Activated gamma-delta T cell treated with anti-CD3 and anti-CD28 coated beads, Interleukin-2, amount 50 U/mL, for 16 hours (primary cell): ENCODE data around the gene TAGLN2.
A peak's percentile ranks its signal among the peaks of the same experiment; 100 is the strongest.
"Not testable (repeated sequence)": the region's sequence is repeated elsewhere in the genome, so short reads cannot be mapped to it uniquely, and the experiment has no call there.

Experiments
- DNase-seq: peaks from one replicate; pipeline ENCODE4 v3.0.0-alpha.2; 2020; ENCODE audit warnings: low read depth

The TAGLN2 gene

DNA sequence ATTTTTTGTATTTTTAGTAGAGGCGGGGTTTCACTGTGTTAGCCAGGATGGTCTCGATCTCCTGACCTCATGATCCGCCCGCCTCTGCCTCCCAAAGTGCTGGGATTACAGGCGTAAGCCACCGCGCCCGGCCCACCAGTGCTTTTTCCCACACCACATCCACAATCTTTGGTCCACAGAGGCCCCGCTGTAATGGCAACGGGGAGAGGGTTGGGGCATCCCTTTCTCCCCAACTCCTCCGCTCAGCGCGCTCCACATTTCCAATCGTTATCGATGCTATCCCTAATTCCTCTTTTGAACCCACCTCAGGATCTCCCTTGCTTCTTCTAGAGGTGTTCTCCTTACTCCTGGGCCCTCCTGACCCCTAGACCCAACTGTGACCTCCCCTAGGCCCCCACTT, 25.7 kb downstream of the TAGLN2 start:
- not testable (repeated sequence) for DNase-seq

GRCh38 chr1:159898527-159898926, 26.8 kb downstream of the TAGLN2 start:
- DNase-seq: no peak

DNA sequence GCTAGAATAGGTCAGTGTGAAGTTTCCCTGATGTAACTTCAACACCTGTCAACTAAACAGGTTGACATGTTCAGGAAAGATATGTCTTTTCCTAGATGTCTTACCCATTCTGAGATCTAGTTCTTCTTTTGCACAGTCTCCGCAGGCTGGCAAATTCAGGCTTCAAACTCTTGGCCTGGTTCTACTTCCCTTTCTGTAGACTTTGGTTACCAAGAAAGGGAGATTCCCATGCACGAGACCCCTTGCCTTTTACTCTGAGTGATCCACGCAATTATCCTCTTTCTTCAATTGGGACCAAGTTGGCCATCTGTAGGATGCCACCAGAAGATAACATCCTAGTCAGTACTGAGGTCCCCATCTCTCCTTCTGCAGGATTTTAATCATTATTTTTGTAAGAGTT, 27.3 kb downstream of the TAGLN2 start:
- no peak for DNase-seq

DNA sequence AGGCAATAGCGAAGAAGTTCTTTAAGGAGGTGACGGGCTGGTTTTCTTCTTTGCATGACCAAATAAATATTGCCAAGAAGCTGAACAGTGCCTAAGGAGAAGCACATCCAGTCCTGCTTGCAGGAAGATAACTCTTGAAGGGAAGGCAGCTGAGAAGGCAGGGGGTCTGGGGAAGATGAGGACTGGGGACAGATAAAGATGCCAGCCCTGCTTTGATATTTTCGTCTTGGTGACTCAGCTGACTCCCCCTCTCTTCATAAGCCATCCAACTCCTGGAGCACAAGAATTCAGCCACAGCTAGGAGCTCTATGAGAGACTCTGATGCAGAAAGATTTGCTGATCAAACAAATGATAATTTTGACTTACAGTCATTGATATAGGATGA, 28.8 kb downstream of the TAGLN2 start:
- no peak for DNase-seq

- no peak for DNase-seq
Observed at GRCh38 chr1:159895836-159896545, 29.3 kb downstream of the TAGLN2 start.

DNA sequence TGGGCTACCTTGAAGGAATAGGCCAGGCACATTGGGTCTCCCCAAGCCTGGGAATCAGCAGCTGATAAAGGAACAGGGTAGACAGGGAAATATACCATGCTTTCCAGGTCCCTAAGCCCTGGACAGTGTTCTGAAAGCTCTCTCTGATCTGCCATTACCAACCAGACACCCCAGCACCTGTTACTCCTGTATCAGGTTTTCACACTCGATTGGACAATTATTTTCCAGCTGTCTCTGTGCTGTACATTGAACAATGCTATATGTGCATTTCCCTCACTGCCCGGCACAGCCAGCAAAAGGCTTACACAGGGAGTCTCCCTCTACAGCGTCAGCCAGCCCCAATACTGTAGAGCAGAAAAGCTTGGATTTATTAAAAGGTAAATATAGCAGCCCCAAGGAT, 30.0 kb downstream of the TAGLN2 start:
- DNase-seq: no peak

- DNase-seq: no peak
Observed at GRCh38 chr1:159892944-159893343, 32.4 kb downstream of the TAGLN2 start.

GRCh38 chr1:159891275-159892157, 33.8 kb downstream of the TAGLN2 start:
- peak; percentile 64 for DNase-seq

GRCh38 chr1:159890390-159890789, 34.9 kb downstream of the TAGLN2 start:
- DNase-seq: no peak

GRCh38 chr1:159889821-159890252, 35.5 kb downstream of the TAGLN2 start:
- DNase-seq: no peak

DNA sequence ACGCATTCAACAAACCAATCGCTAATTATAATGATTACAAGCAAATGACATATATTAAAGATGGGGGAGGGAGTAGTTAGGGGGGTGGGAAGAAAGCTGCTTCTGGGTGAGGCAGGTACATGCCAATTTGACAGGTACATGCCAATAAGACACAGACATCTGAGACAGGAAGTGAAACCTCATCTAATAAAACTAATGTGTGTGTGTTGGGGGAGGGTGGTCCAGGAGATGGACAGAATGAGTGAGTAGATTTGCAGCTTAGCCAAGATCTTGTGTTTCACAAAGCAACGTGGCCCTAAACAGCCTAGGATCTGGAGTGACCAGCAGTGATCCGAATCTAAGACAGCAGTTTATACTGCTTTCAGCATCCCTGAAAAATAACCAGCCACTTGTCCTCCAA, 36.1 kb downstream of the TAGLN2 start:
- no peak for DNase-seq

GRCh38 chr1:159884296-159884695, 41.0 kb downstream of the TAGLN2 start:
- DNase-seq: no peak

GRCh38 chr1:159883134-159883533, 42.2 kb downstream of the TAGLN2 start:
- DNase-seq: no peak

GRCh38 chr1:159882527-159882862, 42.8 kb downstream of the TAGLN2 start:
- no peak for DNase-seq

DNA sequence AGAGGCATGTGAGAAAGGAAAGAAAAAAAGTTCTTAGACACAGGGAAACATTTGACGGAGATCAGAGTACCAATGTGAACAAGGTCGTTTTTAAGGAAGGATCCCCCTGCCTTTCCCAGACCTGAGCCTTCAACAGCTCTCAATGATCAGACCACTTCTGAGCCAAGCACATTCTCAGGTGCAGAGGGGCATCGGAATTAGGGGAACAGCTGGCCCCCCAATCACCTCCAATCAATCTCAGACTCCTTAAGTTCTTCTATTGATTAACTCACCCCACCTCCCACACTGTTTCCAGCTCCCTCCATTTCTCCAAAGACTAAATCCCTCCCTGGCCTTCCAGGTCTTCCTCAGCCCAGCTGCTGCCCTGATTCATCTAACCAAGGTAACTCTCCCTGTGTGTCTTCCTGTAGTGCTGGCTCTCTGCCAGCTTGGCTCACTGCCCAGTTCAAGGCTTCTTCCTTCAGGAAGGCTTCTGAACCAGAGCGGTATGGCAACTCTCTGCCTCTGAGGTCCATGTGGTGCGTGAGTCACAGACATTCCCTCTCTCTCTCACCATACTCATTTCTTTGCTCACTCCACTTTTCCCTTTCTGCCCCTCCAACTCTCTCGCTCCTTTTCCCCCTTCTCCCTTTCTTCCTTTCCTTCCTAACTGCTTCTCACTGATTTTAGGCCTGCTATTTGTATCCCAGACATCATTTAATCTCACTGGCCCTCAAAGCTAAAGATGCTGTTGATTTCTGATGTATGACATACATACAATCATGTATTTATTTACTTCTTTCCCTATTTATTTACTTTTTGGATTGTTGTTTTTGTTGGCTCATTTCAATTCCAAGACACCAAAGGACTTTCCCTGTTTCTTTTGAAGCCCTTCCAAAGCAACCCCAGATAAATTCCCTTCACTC, 43.4 kb downstream of the TAGLN2 start:
- no peak for DNase-seq

DNA sequence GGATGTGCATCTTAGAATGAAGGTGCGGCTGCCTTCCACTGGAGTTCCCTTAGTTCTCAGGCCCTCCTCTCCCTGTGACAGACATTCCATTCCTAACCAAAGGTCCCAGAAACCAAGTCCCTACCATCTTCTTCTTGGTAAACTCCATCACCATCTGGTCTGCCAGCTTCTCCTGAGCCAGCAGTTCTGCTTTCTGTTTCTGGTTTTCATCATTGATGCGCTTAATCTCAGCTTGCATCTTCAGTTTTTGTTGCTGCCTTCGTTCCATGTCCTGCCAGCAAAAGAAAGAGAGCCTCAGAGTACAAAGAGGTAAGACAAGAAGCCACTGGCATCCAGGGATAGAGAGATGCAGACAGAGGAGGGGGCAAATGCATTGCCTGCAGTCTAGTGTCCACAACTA, 44.9 kb downstream of the TAGLN2 start:
- no peak for DNase-seq

GRCh38 chr1:159879977-159880376, 45.3 kb downstream of the TAGLN2 start:
- no peak for DNase-seq

DNA sequence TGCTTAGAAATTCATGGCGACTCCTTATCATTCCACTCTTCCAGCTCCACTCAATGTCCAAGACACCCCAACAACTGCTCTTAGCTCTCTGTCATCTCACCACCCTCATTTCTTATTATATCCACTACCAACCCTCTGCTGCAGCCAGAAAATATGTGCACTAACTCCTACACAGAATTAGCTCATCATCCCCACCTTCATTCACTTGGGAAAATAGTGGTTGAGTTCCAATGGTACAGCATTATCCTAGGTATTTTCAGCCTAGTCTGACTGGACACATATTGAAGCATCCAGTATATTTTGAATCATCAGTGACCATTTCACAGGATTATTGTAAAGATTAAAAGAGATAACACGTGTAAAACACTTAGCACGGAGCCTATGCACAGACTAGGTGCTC, 46.2 kb downstream of the TAGLN2 start:
- no peak for DNase-seq

- DNase-seq: no peak
Observed at GRCh38 chr1:159877695-159878444, 47.4 kb downstream of the TAGLN2 start.

DNA sequence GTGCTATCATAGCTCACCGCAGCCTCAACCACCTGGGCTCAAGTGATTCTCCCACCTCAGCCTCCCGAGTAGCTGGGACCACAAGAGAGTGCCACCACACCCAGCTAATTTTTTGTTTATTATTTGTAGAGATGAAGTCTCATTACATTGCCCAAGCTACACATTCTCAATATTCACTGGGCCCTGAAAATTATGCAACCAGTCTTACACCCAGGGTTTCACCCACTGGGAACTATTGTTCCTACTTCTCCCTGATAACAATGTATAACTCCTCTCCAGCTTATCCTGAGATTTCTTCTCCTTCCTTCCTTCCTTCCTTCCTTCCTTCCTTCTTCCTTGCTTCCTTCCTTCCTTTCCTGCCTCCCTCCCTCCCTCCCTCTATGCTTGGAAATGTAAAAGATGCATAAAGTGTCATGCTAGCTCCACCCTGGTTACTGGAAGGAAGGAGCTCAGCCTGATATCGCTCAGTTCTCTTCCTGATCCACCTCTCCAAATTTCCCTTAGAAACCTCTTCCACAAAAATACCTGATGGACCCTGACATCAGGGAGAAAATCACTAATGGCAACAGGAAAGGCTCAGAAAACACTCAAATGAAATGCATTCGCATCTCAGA, 51.7 kb downstream of the TAGLN2 start:
- no peak for DNase-seq

DNA sequence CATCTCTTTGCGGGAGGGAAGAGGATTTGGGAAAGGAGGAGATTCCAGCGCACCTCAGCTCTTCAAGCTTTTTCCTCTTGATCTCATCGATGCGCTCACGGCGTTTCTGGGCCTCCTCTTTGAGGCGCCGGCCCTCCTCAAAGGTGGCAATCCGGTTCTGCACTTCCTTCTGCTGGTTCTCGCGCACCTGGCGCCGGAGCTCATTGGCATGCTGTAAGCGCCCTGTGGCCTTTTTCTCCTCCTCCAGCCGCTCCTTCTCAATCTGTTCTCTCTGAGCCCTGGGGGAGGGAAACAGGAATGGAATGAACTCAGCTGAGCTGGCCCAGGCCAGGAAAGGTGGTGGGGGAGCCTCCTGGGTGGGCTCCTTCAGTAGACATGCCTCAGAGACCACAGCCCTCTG, 52.4 kb downstream of the TAGLN2 start:
- no peak for DNase-seq
